GM10266 (cell line): ENCODE measurements around the gene ATG16L2.
A peak's percentile ranks its signal among the peaks of the same experiment; 100 is the strongest.

ENCODE experiments used
- DNase-seq: peaks from one replicate; pipeline ENCODE4 v3.0.0; 2012; ENCODE audit errors: extremely low spot score
- TF ChIP-seq, protein P1 (sequence below): IDR thresholded peaks from 2 replicates; pipeline ENCODE4 v1.5.1; 2012; ENCODE audit warnings: mild to moderate bottlenecking, low read depth; ENCODE audit not compliant: control insufficient read depth, insufficient read depth; ENCODE audit errors: missing control alignments

ATG16L2 gene

DNA sequence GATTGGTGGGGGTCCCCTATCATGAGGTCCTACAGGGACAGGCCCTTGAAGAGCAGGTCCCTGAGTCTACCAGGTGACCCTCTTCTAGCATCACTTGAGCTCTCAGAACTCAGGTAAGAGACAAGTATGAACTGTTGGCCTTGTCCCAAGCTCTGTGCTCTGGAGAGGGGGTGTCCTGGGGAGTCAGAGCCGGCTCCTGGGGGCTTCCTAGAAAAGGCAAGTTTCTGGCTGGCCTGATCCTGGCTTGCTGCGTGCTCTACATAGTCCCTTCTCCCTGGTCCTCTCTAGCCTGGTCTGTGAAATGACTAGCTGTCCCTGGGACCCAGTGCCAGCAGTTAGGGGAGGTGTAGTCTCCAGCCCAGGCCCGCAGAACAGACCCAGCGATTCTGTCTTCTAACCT, 11.4 kb downstream of the ATG16L2 start:
- DNase-seq: peak; percentile 9
- TF ChIP-seq, protein P1, sequence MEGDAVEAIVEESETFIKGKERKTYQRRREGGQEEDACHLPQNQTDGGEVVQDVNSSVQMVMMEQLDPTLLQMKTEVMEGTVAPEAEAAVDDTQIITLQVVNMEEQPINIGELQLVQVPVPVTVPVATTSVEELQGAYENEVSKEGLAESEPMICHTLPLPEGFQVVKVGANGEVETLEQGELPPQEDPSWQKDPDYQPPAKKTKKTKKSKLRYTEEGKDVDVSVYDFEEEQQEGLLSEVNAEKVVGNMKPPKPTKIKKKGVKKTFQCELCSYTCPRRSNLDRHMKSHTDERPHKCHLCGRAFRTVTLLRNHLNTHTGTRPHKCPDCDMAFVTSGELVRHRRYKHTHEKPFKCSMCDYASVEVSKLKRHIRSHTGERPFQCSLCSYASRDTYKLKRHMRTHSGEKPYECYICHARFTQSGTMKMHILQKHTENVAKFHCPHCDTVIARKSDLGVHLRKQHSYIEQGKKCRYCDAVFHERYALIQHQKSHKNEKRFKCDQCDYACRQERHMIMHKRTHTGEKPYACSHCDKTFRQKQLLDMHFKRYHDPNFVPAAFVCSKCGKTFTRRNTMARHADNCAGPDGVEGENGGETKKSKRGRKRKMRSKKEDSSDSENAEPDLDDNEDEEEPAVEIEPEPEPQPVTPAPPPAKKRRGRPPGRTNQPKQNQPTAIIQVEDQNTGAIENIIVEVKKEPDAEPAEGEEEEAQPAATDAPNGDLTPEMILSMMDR: no peak

GRCh38 chr11:72826191-72826941, 12.2 kb downstream of the ATG16L2 start:
- TF ChIP-seq, protein P1: no peak
- no peak for DNase-seq

GRCh38 chr11:72826942-72827480, 12.8 kb downstream of the ATG16L2 start:
- DNase-seq: no peak
- TF ChIP-seq, protein P1: no peak

DNA sequence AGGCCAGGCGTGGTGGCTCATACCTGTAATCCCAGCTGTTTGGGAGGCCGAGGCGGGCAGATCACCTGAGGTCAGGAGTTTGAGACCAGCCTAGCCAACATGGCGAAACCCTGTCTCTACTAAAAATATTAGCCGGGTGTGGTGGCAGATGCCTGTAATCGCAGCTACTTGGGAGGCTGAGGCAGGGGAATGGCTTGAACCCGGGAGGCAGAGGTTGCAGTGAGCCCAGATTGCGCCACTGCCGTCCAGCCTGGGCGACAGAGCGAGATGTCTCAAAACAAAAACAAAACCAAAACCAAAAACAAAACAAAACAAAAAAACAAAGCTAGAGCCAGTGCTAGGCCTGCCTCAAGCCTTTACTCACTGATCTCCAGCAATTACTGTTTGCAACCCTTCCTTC, 13.4 kb downstream of the ATG16L2 start:
- peak; percentile 15 for DNase-seq

GRCh38 chr11:72828081-72828567, 13.9 kb downstream of the ATG16L2 start:
- TF ChIP-seq, protein P1: no peak
- no peak for DNase-seq

GRCh38 chr11:72828692-72829101, 14.5 kb downstream of the ATG16L2 start:
- no peak for DNase-seq
- TF ChIP-seq, protein P1: no peak

- no peak for DNase-seq
- TF ChIP-seq, protein P1: no peak
Observed at GRCh38 chr11:72829178-72829577, 15.0 kb downstream of the ATG16L2 start.
